ENCODE results near the gene CMPK2. TPM values are rescaled to one million over a fixed set of nuclear protein-coding genes. Genes with fewer than 3 reads are reported as not detected.

The CMPK2 gene
- total and polyA plus RNA-seq, 10 of the 15 experiments (the other 5 are each of a cell fraction or from before 2014, with no cell fraction given): 0.50 to 5.6 (median 3.2) TPM

DNA sequence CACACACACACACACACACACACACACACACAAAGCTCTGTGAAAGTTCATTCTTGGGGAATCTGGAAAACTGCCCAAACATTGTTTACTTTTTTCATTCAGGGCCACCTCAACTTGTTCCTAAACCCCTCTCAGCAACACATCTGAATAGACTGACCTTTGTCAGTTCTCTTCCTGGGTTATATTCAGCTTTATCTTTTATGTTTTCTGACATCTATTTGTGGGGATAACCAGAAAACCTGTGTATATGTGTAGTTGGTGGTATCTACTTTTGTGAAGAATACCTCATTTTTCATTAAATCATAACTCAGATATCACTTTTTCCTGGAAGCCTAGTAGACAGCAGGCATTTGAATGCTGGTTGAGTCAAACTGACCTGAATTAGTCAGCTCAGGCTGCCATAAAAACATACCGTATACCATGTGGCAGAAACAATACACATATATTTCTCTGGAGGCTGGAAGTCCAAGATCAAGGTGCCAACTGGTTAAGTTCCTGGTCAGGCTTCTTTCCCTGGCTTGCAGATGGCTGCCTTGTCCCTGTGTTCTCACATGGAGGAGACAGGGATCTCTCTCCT is 40.5 kb upstream of the CMPK2 start:
- H4K20me1 ChIP-seq (ENCODE audit: control insufficient read depth, insufficient read depth): no peaks in the 10 kb centered on the region
- H3K79me2 ChIP-seq (ENCODE audit: control insufficient read depth, insufficient read depth, low read length): no peaks in the 10 kb centered on the region
- no peaks in the 10 kb centered on the region for H3K27me3 ChIP-seq (replicated peaks in 1 of 2; ENCODE audit: control insufficient read depth in 2 of 2, insufficient read depth in 2 of 2, low read length in 1 of 2)
- POLR2A ChIA-PET: interaction anchor here (0.7 kb wide), 1 partner anchor 38 kb away, joined by 5 read pairs; no protein-coding TSS in a partner anchor
- FAIRE-seq (no peak), DNase-seq (ENCODE audit: low read depth, low spot score) (no peak), ATAC-seq (no peak)
- in situ Hi-C loops (cut with MboI): no loop called here
- H3K4me3 ChIP-seq: no peak overlapping the region
- no peak overlapping the region for H3K9ac ChIP-seq (ENCODE audit: control insufficient read depth, insufficient read depth, low read length)
- CTCF ChIA-PET: interaction anchor here (0.6 to 6.3 kb wide), 5 partner anchors 9 to 138 kb away, joined by 4 to 37 read pairs (median 29); partner anchors contain the start of gene RNF144A
- 37% methylated on average over 1 of the region's 1 CpG for WGBS (ENCODE audit: insufficient coverage, insufficient replicate concordance, low lambda C conversion rate, missing lambda C conversion rate)
- SMC1A ChIA-PET (ENCODE audit: uncharacterized antibody, unreplicated experiment): interaction anchor here (0.7 to 5.8 kb wide), 10 partner anchors 10 to 622 kb away, joined by 3 to 53 read pairs (median 3); no protein-coding TSS in a partner anchor
- no peaks in the 10 kb centered on the region for H3K36me3 ChIP-seq (ENCODE audit: control insufficient read depth in 2 of 2, insufficient read depth in 2 of 2, low read length in 1 of 2)
- RAD21 ChIA-PET (ENCODE audit: unreplicated experiment): interaction anchor here (0.7 to 1.7 kb wide), 5 partner anchors 9 to 108 kb away, joined by 3 to 10 read pairs (median 3); partner anchors contain the start of gene RSAD2
- TF ChIP-seq, protein P1, sequence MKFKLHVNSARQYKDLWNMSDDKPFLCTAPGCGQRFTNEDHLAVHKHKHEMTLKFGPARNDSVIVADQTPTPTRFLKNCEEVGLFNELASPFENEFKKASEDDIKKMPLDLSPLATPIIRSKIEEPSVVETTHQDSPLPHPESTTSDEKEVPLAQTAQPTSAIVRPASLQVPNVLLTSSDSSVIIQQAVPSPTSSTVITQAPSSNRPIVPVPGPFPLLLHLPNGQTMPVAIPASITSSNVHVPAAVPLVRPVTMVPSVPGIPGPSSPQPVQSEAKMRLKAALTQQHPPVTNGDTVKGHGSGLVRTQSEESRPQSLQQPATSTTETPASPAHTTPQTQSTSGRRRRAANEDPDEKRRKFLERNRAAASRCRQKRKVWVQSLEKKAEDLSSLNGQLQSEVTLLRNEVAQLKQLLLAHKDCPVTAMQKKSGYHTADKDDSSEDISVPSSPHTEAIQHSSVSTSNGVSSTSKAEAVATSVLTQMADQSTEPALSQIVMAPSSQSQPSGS (IDR thresholded peaks at IDR 0.05; ENCODE audit: low read length): no peak
- no peak for TF ChIP-seq POLR2AphosphoS5 (IDR thresholded peaks at IDR 0.05; ENCODE audit: low read length)
- TF ChIP-seq, protein P2, sequence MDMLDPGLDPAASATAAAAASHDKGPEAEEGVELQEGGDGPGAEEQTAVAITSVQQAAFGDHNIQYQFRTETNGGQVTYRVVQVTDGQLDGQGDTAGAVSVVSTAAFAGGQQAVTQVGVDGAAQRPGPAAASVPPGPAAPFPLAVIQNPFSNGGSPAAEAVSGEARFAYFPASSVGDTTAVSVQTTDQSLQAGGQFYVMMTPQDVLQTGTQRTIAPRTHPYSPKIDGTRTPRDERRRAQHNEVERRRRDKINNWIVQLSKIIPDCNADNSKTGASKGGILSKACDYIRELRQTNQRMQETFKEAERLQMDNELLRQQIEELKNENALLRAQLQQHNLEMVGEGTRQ (IDR thresholded peaks at IDR 0.05; ENCODE audit: borderline replicate concordance, low read depth, low read length): no peak
- TF ChIP-seq SRF (IDR thresholded peaks at IDR 0.05; ENCODE audit: low read depth in 2 of 2, low read length in 2 of 2): no peak
- TF ChIP-seq, protein P3, sequence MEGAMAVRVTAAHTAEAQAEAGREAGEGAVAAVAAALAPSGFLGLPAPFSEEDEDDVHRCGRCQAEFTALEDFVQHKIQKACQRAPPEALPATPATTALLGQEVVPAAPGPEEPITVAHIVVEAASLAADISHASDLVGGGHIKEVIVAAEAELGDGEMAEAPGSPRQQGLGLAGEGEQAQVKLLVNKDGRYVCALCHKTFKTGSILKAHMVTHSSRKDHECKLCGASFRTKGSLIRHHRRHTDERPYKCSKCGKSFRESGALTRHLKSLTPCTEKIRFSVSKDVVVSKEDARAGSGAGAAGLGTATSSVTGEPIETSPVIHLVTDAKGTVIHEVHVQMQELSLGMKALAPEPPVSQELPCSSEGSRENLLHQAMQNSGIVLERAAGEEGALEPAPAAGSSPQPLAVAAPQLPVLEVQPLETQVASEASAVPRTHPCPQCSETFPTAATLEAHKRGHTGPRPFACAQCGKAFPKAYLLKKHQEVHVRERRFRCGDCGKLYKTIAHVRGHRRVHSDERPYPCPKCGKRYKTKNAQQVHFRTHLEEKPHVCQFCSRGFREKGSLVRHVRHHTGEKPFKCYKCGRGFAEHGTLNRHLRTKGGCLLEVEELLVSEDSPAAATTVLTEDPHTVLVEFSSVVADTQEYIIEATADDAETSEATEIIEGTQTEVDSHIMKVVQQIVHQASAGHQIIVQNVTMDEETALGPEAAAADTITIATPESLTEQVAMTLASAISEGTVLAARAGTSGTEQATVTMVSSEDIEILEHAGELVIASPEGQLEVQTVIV (IDR thresholded peaks at IDR 0.05; ENCODE audit: borderline replicate concordance, partially characterized antibody): no peak
- no peak for TF ChIP-seq ZNF24 (IDR thresholded peaks at IDR 0.05)
- H3K27ac ChIP-seq (ENCODE audit: control insufficient read depth, insufficient read depth): no peak overlapping the region
- H3K4me2 ChIP-seq (ENCODE audit: control insufficient read depth, insufficient read depth): no peak overlapping the region
- peaks cover 2% of the 10 kb centered on the region; the same call in 2 of the 3 replicates for H3K9me3 ChIP-seq (replicated peaks; ENCODE audit: control insufficient read depth, insufficient read depth, low read length)
- peaks cover 25% of the 10 kb centered on the region for H3K4me1 ChIP-seq (ENCODE audit: control insufficient read depth, insufficient read depth, low read length)
- intact Hi-C loops (cut with micrococcal nuclease; ENCODE audit: unreplicated experiment): no loop called here
- no TSS peak for BruUV-seq (replicated peaks)
- no peak overlapping the region for H2AFZ ChIP-seq (ENCODE audit: control insufficient read depth, low read depth, low read length)

Data from GM12878 (cell line).